K562 (cell line): ENCODE data around the gene HOXB6. TPM values are rescaled to one million over a fixed set of nuclear protein-coding genes. Genes with fewer than 3 reads are reported as not detected.

Source experiments
- ATF1 ChIP-seq, 2 experiments: fragments of 450-650 bp in 1 of 2; IDR thresholded peaks; 2 replicates each; pipeline ENCODE4 v1.6.1; 2016; ENCODE audit warnings: missing compliant biosample characterization in 1 of 2, missing genetic modification characterization in 1 of 2
- CBFA2T2 ChIP-seq: fragments of 450-650 bp; conservative IDR thresholded peaks from 2 replicates; pipeline ENCODE4 v1.6.1; 2017; ENCODE audit warnings: mild to moderate bottlenecking
- CC2D1A ChIP-seq: fragments of 450-650 bp; IDR thresholded peaks from 2 replicates; pipeline ENCODE4 v1.6.1; 2017; ENCODE audit warnings: mild to moderate bottlenecking
- DMBX1 ChIP-seq: fragments of 250-450 bp; sonication (Bioruptor Pico); IDR thresholded peaks from 2 replicates; pipeline ENCODE4 v1.8.0; 2022; ENCODE audit warnings: inconsistent platforms, mild to moderate bottlenecking, moderate library complexity, borderline replicate concordance
- E2F3 ChIP-seq: fragments of 250-450 bp; sonication (Bioruptor Pico); IDR thresholded peaks from 2 replicates; pipeline ENCODE4 v1.4.0; 2020; ENCODE audit warnings: mild to moderate bottlenecking
- ELF2 ChIP-seq: fragments of 250-450 bp; sonication (Bioruptor Pico); IDR thresholded peaks from 2 replicates; pipeline ENCODE4 v1.5.0; 2021; ENCODE audit warnings: mild to moderate bottlenecking
- FOXP1 ChIP-seq: sonication (generic); formaldehyde crosslinking; IDR thresholded peaks from 2 replicates; pipeline ENCODE4 v1.8.0; 2022; ENCODE audit warnings: mild to moderate bottlenecking, missing genetic modification reagents
- GABPA ChIP-seq: fragments of 200-800 bp; sonication (Bioruptor generic); conservative IDR thresholded peaks from 2 replicates; pipeline ENCODE4 v1.6.1; 2016; ENCODE audit warnings: low read depth, missing genetic modification characterization, missing compliant biosample characterization
- GABPB1 ChIP-seq: sonication (generic); formaldehyde crosslinking; IDR thresholded peaks from 2 replicates; pipeline ENCODE4 v1.8.0; 2022; ENCODE audit warnings: mild to moderate bottlenecking, missing genetic modification reagents
- NRF1 ChIP-seq, 2 experiments: fragments of 450-650 bp; IDR thresholded peaks in 1 of 2; conservative IDR thresholded peaks in 1 of 2; 2 replicates each; pipeline ENCODE4 v1.6.1; 2014; ENCODE audit warnings: mild to moderate bottlenecking in 2 of 2
- POLR2A ChIP-seq: fragments of 450-650 bp; conservative IDR thresholded peaks from 2 replicates; pipeline ENCODE4 v1.6.1; 2016
- RBFOX2 ChIP-seq: fragments of 200-400 bp; formaldehyde crosslinking; IDR thresholded peaks from 2 replicates; pipeline ENCODE4 v1.6.1; 2017; ENCODE audit warnings: low read depth, mild to moderate bottlenecking, low read length, moderate library complexity
- RHOXF2B ChIP-seq: fragments of 250-450 bp; sonication (Bioruptor Pico); conservative IDR thresholded peaks from 2 replicates; pipeline ENCODE4 v1.5.1; 2021
- SLC30A9 ChIP-seq: fragments of 250-450 bp; sonication (Bioruptor Pico); IDR thresholded peaks from 2 replicates; pipeline ENCODE4 v1.8.0; 2022; ENCODE audit warnings: mild to moderate bottlenecking, moderate library complexity
- TEAD1 ChIP-seq, 2 experiments: fragments of 450-650 bp in 1 of 2; sonication (generic) in 1 of 2; formaldehyde crosslinking; IDR thresholded peaks; 2 replicates each; pipeline versions ENCODE4 v1.4.0 to v1.8.0; 2020 to 2022; ENCODE audit warnings: mild to moderate bottlenecking in 2 of 2, missing genetic modification reagents in 1 of 2
- ZFX ChIP-seq: sonication (generic); formaldehyde crosslinking; IDR thresholded peaks from 2 replicates; pipeline ENCODE4 v1.8.0; 2022; ENCODE audit warnings: mild to moderate bottlenecking, missing genetic modification reagents, moderate library complexity
- ZNF165 ChIP-seq: fragments of 250-450 bp; sonication (Bioruptor Pico); IDR thresholded peaks from 2 replicates; pipeline ENCODE4 v1.4.0; 2020; ENCODE audit warnings: borderline replicate concordance
- ZNF830 ChIP-seq: fragments of 250-450 bp; sonication (Bioruptor Pico); IDR thresholded peaks from 2 replicates; pipeline ENCODE4 v1.5.0; 2021; ENCODE audit warnings: mild to moderate bottlenecking
- polyA plus RNA-seq, 8 experiments: library from polyadenylated mRNA; depleted of rRNA in 4 of 8; stranded (reverse) in 5 of 8; unstranded in 3 of 8; fragments of >200 nt; fragmentation: Nextera tagmentation in 2 of 8; fragmentation: Illumina TruSeq in 1 of 8; extraction: Ambion mirVana in 2 of 8; extraction: Trizol in 1 of 8; gene quantifications; 2 replicates each; pipeline versions ENCODE4 v1.2.1 to v1.2.3, GENCODE V29; 2011 to 2014; ENCODE audit warnings: inconsistent platforms in 1 of 8, missing spikeins in 1 of 8
- total RNA-seq, 7 experiments: library from RNA; depleted of rRNA in 6 of 7; stranded (reverse); fragments of >200 nt in 6 of 7; fragmentation: Illumina TruSeq in 2 of 7; extraction: Trizol in 2 of 7; gene quantifications; 2 replicates each; pipeline versions ENCODE4 v1.2.1 to v1.2.3, GENCODE V29; 2011 to 2021; ENCODE audit warnings: low replicate concordance in 1 of 7
- TF ChIP-seq, protein P1 (sequence below): fragments of 250-450 bp; sonication (Bioruptor Pico); IDR thresholded peaks from 2 replicates; pipeline ENCODE4 v1.4.0; 2020; ENCODE audit warnings: borderline replicate concordance
- TF ChIP-seq, protein P2 (sequence below): fragments of 250-450 bp; sonication (Bioruptor Pico); IDR thresholded peaks from 2 replicates; pipeline ENCODE4 v1.4.0; 2020; ENCODE audit warnings: mild to moderate bottlenecking, moderate library complexity
- TF ChIP-seq, protein P3 (sequence below): fragments of 250-450 bp; sonication (Bioruptor Pico); IDR thresholded peaks from 2 replicates; pipeline ENCODE4 v1.9.0; 2021; ENCODE audit warnings: mild to moderate bottlenecking, inconsistent platforms
- TF ChIP-seq, protein P4 (sequence below): IDR thresholded peaks from 2 replicates; pipeline ENCODE4 v1.6.1; 2014; ENCODE audit warnings: antibody characterized with exemption

The HOXB6 gene
- total and polyA plus RNA-seq, 9 of the 15 experiments (the other 6 are each of a cell fraction or from before 2014, with no cell fraction given): 1.2 to 14.8 (median 4.9) TPM

DNA sequence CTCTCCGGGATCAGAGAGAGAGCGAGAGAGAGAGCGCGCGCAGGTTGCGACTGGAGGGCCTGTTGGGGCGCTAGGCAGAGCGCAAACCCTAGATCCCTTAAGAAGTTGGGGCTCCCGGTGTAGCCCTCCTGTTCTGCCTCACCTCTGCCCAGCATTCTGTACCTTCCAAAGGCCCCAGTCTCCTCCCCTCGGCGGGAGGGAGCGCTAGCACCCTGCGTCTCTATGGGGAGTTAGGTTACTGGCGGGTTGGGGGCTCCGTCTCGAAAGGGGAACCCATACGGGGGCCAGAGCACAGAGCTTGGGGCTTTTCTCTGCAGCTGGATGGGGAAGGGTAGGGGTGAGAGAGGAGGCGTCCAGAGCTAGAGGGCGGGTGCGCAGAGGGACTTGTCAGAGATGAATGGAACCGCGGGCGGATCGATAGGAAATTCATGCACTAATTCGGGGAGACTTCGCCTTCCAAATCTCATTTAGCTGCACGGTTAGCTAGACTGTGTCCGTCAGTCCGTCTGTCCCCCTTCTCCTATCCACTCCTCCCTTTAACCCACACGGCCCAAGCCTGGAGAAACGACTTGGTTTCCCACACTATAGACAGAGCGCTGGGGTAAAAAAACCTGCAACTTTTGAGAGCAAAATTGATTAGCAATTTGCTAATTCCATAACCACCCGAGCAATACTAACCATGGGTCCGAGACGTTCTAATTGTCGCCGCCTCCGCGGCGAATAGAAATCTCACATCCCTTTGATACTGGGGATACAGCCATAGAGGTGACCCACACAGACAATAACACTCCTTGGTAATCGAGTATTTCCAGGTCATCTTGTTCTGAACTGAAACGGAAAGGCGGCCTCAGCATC, 25.9 kb downstream of the HOXB6 start (continued):
- TF ChIP-seq, protein P1, sequence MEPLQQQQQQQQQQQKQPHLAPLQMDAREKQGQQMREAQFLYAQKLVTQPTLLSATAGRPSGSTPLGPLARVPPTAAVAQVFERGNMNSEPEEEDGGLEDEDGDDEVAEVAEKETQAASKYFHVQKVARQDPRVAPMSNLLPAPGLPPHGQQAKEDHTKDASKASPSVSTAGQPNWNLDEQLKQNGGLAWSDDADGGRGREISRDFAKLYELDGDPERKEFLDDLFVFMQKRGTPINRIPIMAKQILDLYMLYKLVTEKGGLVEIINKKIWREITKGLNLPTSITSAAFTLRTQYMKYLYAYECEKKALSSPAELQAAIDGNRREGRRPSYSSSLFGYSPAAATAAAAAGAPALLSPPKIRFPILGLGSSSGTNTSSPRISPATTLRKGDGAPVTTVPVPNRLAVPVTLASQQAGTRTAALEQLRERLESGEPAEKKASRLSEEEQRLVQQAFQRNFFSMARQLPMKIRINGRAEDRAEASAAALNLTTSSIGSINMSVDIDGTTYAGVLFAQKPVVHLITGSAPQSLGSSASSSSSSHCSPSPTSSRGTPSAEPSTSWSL (CRISPR knock-in tag): no peak
- TF ChIP-seq GABPB1 (CRISPR knock-in tag) (peak; percentile 41; the same call in 1 of the 2 replicates), RBFOX2 (peak; percentile 71), ELF2 (no peak), RHOXF2B (CRISPR knock-in tag) (no peak), CC2D1A (no peak), FOXP1 (no peak), ATF1 (CRISPR knock-in tag; IDR thresholded peaks at IDR 0.05) (no peak), ATF1 (tag; IDR thresholded peaks at IDR 0.05) (0 out of 2 replicates have a peak, but pooled peaks have one; percentile 13), SLC30A9 (no peak), POLR2A (peak; percentile 73), DMBX1 (CRISPR knock-in tag) (no peak), GABPA (tag) (0 out of 2 replicates have a peak, but pooled peaks have one; percentile 24), E2F3 (CRISPR knock-in tag) (0 out of 2 replicates have a peak, but pooled peaks have one; percentile 24), CBFA2T2 (no peak), NRF1 (conservative IDR thresholded peaks at IDR 0.05 in 1 of 2, IDR thresholded peaks at IDR 0.05 in 1 of 2) (peak; percentile 49 to 53), ZFX (peak; percentile 67), ZNF830 (CRISPR knock-in tag) (no peak), ZNF165 (CRISPR knock-in tag) (no peak), TEAD1 (CRISPR knock-in tag; IDR thresholded peaks at IDR 0.05) (0 out of 4 replicates have a peak, but pooled peaks of 1 of the 2 experiments have one; percentile 23)
- TF ChIP-seq, protein P2, sequence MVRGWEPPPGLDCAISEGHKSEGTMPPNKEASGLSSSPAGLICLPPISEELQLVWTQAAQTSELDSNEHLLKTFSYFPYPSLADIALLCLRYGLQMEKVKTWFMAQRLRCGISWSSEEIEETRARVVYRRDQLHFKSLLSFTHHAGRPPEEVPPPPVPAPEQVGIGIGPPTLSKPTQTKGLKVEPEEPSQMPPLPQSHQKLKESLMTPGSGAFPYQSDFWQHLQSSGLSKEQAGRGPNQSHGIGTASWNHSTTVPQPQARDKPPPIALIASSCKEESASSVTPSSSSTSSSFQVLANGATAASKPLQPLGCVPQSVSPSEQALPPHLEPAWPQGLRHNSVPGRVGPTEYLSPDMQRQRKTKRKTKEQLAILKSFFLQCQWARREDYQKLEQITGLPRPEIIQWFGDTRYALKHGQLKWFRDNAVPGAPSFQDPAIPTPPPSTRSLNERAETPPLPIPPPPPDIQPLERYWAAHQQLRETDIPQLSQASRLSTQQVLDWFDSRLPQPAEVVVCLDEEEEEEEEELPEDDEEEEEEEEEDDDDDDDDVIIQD (CRISPR knock-in tag): 0 out of 2 replicates have a peak, but pooled peaks have one; percentile 24
- TF ChIP-seq, protein P3, sequence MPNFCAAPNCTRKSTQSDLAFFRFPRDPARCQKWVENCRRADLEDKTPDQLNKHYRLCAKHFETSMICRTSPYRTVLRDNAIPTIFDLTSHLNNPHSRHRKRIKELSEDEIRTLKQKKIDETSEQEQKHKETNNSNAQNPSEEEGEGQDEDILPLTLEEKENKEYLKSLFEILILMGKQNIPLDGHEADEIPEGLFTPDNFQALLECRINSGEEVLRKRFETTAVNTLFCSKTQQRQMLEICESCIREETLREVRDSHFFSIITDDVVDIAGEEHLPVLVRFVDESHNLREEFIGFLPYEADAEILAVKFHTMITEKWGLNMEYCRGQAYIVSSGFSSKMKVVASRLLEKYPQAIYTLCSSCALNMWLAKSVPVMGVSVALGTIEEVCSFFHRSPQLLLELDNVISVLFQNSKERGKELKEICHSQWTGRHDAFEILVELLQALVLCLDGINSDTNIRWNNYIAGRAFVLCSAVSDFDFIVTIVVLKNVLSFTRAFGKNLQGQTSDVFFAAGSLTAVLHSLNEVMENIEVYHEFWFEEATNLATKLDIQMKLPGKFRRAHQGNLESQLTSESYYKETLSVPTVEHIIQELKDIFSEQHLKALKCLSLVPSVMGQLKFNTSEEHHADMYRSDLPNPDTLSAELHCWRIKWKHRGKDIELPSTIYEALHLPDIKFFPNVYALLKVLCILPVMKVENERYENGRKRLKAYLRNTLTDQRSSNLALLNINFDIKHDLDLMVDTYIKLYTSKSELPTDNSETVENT (CRISPR knock-in tag): 0 out of 2 replicates have a peak, but pooled peaks have one; percentile 19
- TF ChIP-seq, protein P4, sequence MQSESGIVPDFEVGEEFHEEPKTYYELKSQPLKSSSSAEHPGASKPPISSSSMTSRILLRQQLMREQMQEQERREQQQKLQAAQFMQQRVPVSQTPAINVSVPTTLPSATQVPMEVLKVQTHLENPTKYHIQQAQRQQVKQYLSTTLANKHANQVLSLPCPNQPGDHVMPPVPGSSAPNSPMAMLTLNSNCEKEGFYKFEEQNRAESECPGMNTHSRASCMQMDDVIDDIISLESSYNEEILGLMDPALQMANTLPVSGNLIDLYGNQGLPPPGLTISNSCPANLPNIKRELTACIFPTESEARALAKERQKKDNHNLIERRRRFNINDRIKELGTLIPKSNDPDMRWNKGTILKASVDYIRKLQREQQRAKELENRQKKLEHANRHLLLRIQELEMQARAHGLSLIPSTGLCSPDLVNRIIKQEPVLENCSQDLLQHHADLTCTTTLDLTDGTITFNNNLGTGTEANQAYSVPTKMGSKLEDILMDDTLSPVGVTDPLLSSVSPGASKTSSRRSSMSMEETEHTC: no peak
